Thyroid gland (tissue), 4 donors: ENCODE measurements around the gene SGSM2.

Experiments used
- POLR2A ChIP-seq, 2 donors: fragments of 450-650 bp; IDR thresholded peaks; one replicate each; pipeline ENCODE4 v1.6.1; 2017; ENCODE audit warnings: antibody characterized with exemption in 2 of 2, mild to moderate bottlenecking in 2 of 2, moderate library complexity in 1 of 2
- TF ChIP-seq, protein P1 (sequence below), 6 experiments: fragments of 200-600 bp in 3 of 6; fragments of 450-650 bp in 3 of 6; sonication (generic) in 3 of 6; IDR thresholded peaks; one replicate each; pipeline ENCODE4 v1.5.1; 2016 to 2019; ENCODE audit warnings: antibody characterized with exemption in 6 of 6, mild to moderate bottlenecking in 2 of 6, inconsistent platforms in 1 of 6, moderate library complexity in 1 of 6

DNA sequence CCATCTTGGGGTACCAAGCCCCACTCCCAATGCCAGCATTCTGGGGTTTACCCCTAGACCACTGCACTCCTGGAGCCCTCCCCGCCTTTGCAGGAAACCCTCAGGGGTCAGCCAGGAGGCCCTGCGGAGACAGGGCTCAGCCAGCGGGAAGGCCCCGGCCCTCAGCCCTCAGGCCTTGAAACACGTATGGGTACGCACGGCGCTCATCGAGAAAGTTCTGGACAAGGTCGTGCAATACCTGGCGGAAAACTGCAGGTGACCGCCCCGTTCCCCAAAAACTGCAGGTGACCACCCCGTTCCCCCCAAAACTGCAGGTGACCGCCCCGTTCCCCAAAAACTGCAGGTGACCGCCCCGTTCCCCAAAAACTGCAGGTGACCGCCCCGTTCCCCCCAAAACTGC, 24.7 kb downstream of the SGSM2 start:
- TF ChIP-seq, protein P1, sequence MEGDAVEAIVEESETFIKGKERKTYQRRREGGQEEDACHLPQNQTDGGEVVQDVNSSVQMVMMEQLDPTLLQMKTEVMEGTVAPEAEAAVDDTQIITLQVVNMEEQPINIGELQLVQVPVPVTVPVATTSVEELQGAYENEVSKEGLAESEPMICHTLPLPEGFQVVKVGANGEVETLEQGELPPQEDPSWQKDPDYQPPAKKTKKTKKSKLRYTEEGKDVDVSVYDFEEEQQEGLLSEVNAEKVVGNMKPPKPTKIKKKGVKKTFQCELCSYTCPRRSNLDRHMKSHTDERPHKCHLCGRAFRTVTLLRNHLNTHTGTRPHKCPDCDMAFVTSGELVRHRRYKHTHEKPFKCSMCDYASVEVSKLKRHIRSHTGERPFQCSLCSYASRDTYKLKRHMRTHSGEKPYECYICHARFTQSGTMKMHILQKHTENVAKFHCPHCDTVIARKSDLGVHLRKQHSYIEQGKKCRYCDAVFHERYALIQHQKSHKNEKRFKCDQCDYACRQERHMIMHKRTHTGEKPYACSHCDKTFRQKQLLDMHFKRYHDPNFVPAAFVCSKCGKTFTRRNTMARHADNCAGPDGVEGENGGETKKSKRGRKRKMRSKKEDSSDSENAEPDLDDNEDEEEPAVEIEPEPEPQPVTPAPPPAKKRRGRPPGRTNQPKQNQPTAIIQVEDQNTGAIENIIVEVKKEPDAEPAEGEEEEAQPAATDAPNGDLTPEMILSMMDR (IDR thresholded peaks at IDR 0.05), result no peak
- TF ChIP-seq POLR2A (IDR thresholded peaks at IDR 0.05), result no peak
